ENCODE data around the gene MTOR. TPM values are rescaled to one million over a fixed set of nuclear protein-coding genes. Genes with fewer than 3 reads are reported as not detected.

The MTOR gene
- total and polyA plus RNA-seq, 2 donors (not counting 1 experiment from before 2014, with no cell fraction given) = 30.7 to 50.7 TPM

DNA sequence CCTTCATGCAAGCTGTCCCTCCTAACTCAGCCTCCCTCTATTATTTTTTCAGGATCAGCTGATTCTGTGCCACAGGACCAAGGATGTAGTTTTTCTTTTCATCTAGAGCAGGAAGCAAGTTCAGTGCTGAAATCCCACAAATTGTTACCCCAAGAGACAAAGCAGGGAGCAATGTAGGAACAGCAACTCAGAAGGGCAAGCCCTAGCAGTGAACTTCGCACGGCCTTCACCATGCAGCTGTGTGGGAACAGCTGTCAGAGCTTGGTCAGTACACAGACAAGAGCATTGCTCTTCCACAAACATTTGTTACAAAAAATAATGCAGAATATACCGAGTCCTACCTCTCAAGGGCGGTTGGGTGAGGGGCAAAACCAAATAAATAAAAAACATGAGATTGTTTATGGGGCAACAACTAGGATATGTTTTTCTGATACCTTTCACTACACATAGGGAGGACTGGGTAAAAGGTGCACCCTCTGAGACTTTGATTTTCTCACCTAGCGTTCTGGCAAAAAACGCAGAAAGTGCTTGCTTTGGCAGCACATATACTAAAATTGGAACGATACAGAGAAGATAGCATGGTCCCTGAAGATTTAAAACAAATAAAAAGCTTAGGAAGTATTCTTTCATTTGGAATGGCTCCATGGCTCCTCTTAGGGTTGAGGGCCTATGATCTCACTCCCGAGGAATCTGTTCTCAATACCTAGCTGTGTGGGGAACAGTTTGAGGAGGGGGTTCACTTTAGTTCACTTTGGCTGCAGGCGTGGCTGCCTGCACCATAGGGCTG, 110.3 kb downstream of the MTOR start:
- ATAC-seq (ENCODE audit: low read depth) = no peak
- WGBS (ENCODE audit: insufficient coverage) = 100% methylated on average over 4 of the region's 9 CpGs
- no peak for DNase-seq
- H2AFZ ChIP-seq (ENCODE audit: insufficient read depth, low read depth, low read length, poor library complexity, severe bottlenecking) = no peak overlapping the region
- H3K4me1 ChIP-seq (ENCODE audit: control insufficient read depth in 2 of 2, insufficient read depth in 2 of 2, low read length in 2 of 2) = peaks cover 0 to 9% of the 10 kb centered on the region in 2 donors
- CTCF ChIA-PET = interaction anchor here (1.8 kb wide), 1 partner anchor 513 kb away, joined by 4 read pairs; the partner anchor contains the start of gene FBXO6
- no peaks in the 10 kb centered on the region for H3K9me3 Mint-ChIP-seq (ENCODE audit: insufficient read depth)
- no peaks in the 10 kb centered on the region for H3K79me2 ChIP-seq (ENCODE audit: control insufficient read depth, insufficient read depth, low read length)
- TF ChIP-seq EZH2 (IDR thresholded peaks at IDR 0.05; ENCODE audit: borderline replicate concordance, insufficient read depth, low read depth, low read length, poor library complexity, severe bottlenecking) = no peak
- no peak overlapping the region for H3K9ac ChIP-seq (ENCODE audit: low read length)
- POLR2A ChIA-PET = no interaction called here
- H3K9me3 ChIP-seq (ENCODE audit: control extremely low read depth in 1 of 3, control insufficient read depth in 2 of 3, insufficient read depth in 1 of 3, low read length in 2 of 3) = no peaks in the 10 kb centered on the region
- H4K20me1 ChIP-seq (ENCODE audit: control insufficient read depth, insufficient read depth, low read length, poor library complexity, severe bottlenecking) = no peaks in the 10 kb centered on the region
- no peaks in the 10 kb centered on the region for H3K27me3 ChIP-seq (replicated peaks in 1 of 4; ENCODE audit: control extremely low read depth in 1 of 4, control insufficient read depth in 3 of 4, insufficient read depth in 4 of 4, low read length in 3 of 4)
- H3K4me2 ChIP-seq (replicated peaks; ENCODE audit: low read depth, low read length, poor library complexity, severe bottlenecking) = no peak overlapping the region
- no peak overlapping the region for H3K27ac ChIP-seq (ENCODE audit: low read length in 2 of 2)
- intact Hi-C loops (cut with micrococcal nuclease) = no loop called here
- H3K36me3 ChIP-seq (replicated peaks in 1 of 2; ENCODE audit: control extremely low read depth in 1 of 2, control insufficient read depth in 1 of 2, extremely low read depth in 1 of 2, insufficient read depth in 2 of 2, low read length in 1 of 2) = peaks cover 2 to 79% of the 10 kb centered on the region in 2 experiments
- H3K27me3 Mint-ChIP-seq = no peaks in the 10 kb centered on the region
- H3K4me1 Mint-ChIP-seq = peaks cover 6% of the 10 kb centered on the region
- no peak overlapping the region for H3K27ac Mint-ChIP-seq
- H3K4me3 Mint-ChIP-seq = no peak overlapping the region
- no peak overlapping the region for H3K4me3 ChIP-seq (ENCODE audit: control extremely low read depth in 1 of 5, extremely low read depth in 1 of 5, insufficient read depth in 1 of 5, low read depth in 2 of 5, low read length in 4 of 5)

DNA sequence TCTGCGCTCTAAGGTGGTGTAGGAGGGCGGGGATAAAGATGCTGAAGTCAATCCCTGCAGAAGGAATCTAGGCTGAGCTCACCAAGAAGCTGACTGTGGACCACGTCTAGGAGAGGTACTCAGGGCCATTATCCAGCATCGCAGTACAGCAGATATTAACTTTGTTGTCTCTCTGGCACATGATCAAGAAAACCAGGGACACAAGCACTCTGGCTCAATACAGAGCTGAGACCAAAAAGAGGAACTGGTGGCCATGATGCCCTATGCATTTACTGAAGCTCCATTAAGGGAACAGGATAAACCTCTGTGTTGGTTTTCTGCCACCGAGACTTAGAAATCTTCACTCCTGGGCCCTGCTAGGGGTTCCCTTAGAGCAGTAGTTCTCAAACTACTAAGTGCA, 111.2 kb downstream of the MTOR start:
- intact Hi-C loops (cut with micrococcal nuclease) = no loop called here
- no peaks in the 10 kb centered on the region for H3K4me1 Mint-ChIP-seq
- TF ChIP-seq EZH2 (IDR thresholded peaks at IDR 0.05; ENCODE audit: borderline replicate concordance, insufficient read depth, low read depth, low read length, poor library complexity, severe bottlenecking) = no peak
- TF ChIP-seq, protein P1, sequence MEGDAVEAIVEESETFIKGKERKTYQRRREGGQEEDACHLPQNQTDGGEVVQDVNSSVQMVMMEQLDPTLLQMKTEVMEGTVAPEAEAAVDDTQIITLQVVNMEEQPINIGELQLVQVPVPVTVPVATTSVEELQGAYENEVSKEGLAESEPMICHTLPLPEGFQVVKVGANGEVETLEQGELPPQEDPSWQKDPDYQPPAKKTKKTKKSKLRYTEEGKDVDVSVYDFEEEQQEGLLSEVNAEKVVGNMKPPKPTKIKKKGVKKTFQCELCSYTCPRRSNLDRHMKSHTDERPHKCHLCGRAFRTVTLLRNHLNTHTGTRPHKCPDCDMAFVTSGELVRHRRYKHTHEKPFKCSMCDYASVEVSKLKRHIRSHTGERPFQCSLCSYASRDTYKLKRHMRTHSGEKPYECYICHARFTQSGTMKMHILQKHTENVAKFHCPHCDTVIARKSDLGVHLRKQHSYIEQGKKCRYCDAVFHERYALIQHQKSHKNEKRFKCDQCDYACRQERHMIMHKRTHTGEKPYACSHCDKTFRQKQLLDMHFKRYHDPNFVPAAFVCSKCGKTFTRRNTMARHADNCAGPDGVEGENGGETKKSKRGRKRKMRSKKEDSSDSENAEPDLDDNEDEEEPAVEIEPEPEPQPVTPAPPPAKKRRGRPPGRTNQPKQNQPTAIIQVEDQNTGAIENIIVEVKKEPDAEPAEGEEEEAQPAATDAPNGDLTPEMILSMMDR (IDR thresholded peaks at IDR 0.05) = no peak
- Histone ChIP-seq H3K79me2 (ENCODE audit: control insufficient read depth, insufficient read depth, low read length) (no peaks in the 10 kb centered on the region), H3K36me3 (replicated peaks in 1 of 2; ENCODE audit: control extremely low read depth in 1 of 2, control insufficient read depth in 1 of 2, extremely low read depth in 1 of 2, insufficient read depth in 2 of 2, low read length in 1 of 2) (peaks cover 0 to 79% of the 10 kb centered on the region in 2 experiments), H4K20me1 (ENCODE audit: control insufficient read depth, insufficient read depth, low read length, poor library complexity, severe bottlenecking) (no peaks in the 10 kb centered on the region), H2AFZ (ENCODE audit: insufficient read depth, low read depth, low read length, poor library complexity, severe bottlenecking) (no peak overlapping the region), H3K4me1 (ENCODE audit: control insufficient read depth in 2 of 2, insufficient read depth in 2 of 2, low read length in 2 of 2) (no peaks in the 10 kb centered on the region), H3K9ac (ENCODE audit: low read length) (no peak overlapping the region), H3K27ac (ENCODE audit: low read length in 2 of 2) (no peak overlapping the region), H3K4me3 (ENCODE audit: control extremely low read depth in 1 of 5, extremely low read depth in 1 of 5, insufficient read depth in 1 of 5, low read depth in 2 of 5, low read length in 4 of 5) (no peak overlapping the region), H3K27me3 (replicated peaks in 1 of 4; ENCODE audit: control extremely low read depth in 1 of 4, control insufficient read depth in 3 of 4, insufficient read depth in 4 of 4, low read length in 3 of 4) (no peaks in the 10 kb centered on the region), H3K9me3 (ENCODE audit: control extremely low read depth in 1 of 3, control insufficient read depth in 2 of 3, insufficient read depth in 1 of 3, low read length in 2 of 3) (no peaks in the 10 kb centered on the region), H3K4me2 (replicated peaks; ENCODE audit: low read depth, low read length, poor library complexity, severe bottlenecking) (no peak overlapping the region)
- ChIA-PET POLR2A (no interaction called here), CTCF (interaction anchor here (0.5 to 1.8 kb wide), 2 partner anchors 40 to 514 kb away, joined by 3 to 4 read pairs; partner anchors contain the start of gene FBXO6)
- no peaks in the 10 kb centered on the region for H3K9me3 Mint-ChIP-seq (ENCODE audit: insufficient read depth)
- ATAC-seq (ENCODE audit: low read depth) = no peak
- 100% methylated on average over 5 of the region's 5 CpGs for WGBS (ENCODE audit: insufficient coverage)
- no peaks in the 10 kb centered on the region for H3K27me3 Mint-ChIP-seq
- no peak overlapping the region for H3K27ac Mint-ChIP-seq
- no peak overlapping the region for H3K4me3 Mint-ChIP-seq
- DNase-seq = no peak
